Activated T-helper 2 cell treated with anti-CD3 and anti-CD28 coated beads, Interferon-gamma antibody, Interleukin-2, Interleukin-4, amounts not matched to agents 10 μg/mL and 5 μg/mL and 100 μg/mL, durations not matched to agents 14 hours and 24 hours and 36 hours (primary cell): Measurements from ENCODE around the gene ACCS. TPM values are rescaled to one million over a fixed set of nuclear protein-coding genes. Genes with fewer than 3 reads are reported as not detected.

Experiments
- DNase-seq: peaks from one replicate; pipeline ENCODE4 v3.0.0; 2021; ENCODE audit warnings: low spot score
- H3K27ac Mint-ChIP-seq: one replicate; pipeline ENCODE4 v1.8.0; 2021; ENCODE audit warnings: mixed read lengths
- H3K27me3 Mint-ChIP-seq: one replicate; pipeline ENCODE4 v1.8.0; 2021; ENCODE audit warnings: low read depth, mixed read lengths
- H3K36me3 Mint-ChIP-seq: one replicate; pipeline ENCODE4 v1.8.0; 2021; ENCODE audit warnings: low read depth, mixed read lengths
- H3K4me1 Mint-ChIP-seq: one replicate; pipeline ENCODE4 v1.8.0; 2021; ENCODE audit warnings: low read depth, mixed read lengths
- H3K4me3 Mint-ChIP-seq: one replicate; pipeline ENCODE4 v1.8.0; 2021; ENCODE audit warnings: low read depth, mild to moderate bottlenecking, moderate library complexity, mixed read lengths
- H3K9me3 Mint-ChIP-seq: one replicate; pipeline ENCODE4 v1.8.0; 2021; ENCODE audit warnings: mixed read lengths
- intact Hi-C: fragments of 100-400 bp; cut with micrococcal nuclease; formaldehyde crosslinking; loops from one replicate; pipeline ENCODE4 v1.15.1; 2023
- total RNA-seq: library from RNA; stranded (reverse); gene quantifications from 2 replicates; pipeline ENCODE4 v1.2.3, GENCODE V29; 2022

ACCS gene, protein sequence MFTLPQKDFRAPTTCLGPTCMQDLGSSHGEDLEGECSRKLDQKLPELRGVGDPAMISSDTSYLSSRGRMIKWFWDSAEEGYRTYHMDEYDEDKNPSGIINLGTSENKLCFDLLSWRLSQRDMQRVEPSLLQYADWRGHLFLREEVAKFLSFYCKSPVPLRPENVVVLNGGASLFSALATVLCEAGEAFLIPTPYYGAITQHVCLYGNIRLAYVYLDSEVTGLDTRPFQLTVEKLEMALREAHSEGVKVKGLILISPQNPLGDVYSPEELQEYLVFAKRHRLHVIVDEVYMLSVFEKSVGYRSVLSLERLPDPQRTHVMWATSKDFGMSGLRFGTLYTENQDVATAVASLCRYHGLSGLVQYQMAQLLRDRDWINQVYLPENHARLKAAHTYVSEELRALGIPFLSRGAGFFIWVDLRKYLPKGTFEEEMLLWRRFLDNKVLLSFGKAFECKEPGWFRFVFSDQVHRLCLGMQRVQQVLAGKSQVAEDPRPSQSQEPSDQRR
- 22.8 and 25.9 TPM in 2 replicates for total RNA-seq

DNA sequence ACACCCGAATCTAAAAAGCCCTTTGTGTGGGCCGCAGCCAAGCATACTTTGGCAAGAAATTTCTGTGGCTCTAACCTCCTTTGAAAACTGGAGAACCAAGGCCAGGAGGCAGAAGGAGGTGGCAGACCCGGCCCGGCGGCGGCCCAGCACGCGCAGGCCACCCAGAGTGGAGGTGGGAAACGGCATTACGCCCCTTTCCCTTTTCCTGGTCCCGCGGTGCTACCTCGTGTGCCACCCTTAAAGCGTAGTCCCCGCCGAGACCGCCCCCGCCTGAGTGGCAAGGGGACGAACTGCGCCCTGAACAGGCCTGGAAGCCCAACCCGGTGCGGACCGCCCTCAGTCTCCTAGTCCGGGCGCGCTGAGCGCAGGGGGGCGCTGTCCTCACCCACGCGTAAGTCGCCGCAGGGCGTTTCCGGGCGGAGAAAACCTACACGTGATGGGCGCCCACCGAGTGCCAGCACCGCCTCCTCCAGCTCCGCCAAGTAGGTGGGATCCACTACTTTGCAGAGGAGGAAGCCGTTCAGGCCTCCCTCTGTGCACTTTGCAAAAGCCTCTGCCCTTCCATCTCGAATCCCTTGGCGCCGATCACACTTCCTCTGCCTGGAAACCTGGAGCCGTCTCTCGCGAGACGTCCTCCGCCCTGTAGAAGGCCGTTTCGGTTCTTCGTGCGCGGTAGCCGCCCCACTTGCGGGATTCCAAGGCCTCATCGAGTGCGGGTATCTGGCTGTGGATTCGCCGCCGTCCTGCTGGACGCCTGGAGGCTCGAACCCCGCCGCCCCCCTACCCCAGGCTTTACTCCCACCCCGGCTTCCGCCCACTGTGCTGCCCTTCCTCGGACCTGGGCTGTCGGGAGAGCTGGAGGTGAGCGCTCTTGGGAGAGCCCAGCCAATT, at the start of gene ACCS:
ACCS (plus strand) TSS at position 430 of the 891 bp plus-strand sequence. CDS start 1,358 bp downstream, outside the sequence.
- peak; percentile 88 for DNase-seq
- intact Hi-C loops = loop anchor here (2.0 kb wide), 1 partner anchor 29 kb away; the partner anchor contains the start of gene EXT2
- Mint-ChIP-seq H3K4me3 (peak within 1 kb of the TSS; percentile 87), H3K4me1 (peaks cover 36% of the 10 kb centered on the region), H3K27me3 (no peaks in the 10 kb centered on the region), H3K27ac (peak within 1 kb of the TSS; percentile 95), H3K9me3 (no peaks in the 10 kb centered on the region), H3K36me3 (peaks cover 21% of the 10 kb centered on the region)

DNA sequence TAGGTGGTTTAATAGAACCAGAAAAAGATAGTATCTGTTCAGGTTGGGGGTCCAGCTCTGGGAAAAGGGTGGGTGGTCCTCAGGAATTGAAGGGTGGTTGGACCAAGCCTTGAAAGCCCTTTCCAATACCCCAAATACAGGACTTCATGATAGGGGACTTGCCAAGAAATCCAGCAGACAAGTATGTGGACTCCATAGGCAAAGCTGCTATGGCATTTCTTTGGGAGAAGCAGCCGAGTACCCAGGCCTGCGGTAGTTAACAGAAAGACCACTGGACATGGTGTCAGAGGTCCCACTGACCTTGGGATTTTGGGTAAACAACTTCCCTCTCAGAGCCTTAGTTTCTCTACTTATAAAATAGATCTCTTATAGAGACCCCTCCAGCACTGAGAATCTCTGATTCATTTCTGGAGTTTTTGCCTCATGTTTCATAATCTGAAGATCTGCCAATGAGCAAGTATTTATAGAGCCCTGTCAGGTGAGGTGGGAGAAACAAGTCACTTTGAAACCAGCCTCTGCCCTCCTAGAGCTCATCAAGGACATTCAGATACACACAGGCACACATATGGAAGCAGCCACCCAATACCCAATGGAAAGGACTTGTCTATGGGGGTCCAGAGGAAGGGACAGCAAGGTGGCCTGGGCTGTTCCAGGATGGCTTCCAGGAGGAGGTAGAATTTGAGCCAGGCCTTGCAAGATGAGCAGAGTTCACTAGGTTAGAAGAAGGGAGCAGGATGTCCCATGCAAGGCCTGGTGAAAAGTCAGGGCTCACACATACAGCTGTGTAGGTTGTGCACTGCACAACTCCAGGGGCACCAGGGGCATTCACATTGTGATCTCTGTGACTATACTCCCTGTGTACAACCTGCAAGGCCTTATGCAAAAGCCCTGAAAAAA, 49.3 kb upstream of the ACCS start:
- H3K27me3 Mint-ChIP-seq = peaks cover 22% of the 10 kb centered on the region
- intact Hi-C loops = no loop called here
- DNase-seq = no peak
- no peaks in the 10 kb centered on the region for H3K9me3 Mint-ChIP-seq
- H3K36me3 Mint-ChIP-seq = no peaks in the 10 kb centered on the region
- H3K4me1 Mint-ChIP-seq = peaks cover 3% of the 10 kb centered on the region
- no peak overlapping the region for H3K27ac Mint-ChIP-seq
- H3K4me3 Mint-ChIP-seq = no peak overlapping the region

DNA sequence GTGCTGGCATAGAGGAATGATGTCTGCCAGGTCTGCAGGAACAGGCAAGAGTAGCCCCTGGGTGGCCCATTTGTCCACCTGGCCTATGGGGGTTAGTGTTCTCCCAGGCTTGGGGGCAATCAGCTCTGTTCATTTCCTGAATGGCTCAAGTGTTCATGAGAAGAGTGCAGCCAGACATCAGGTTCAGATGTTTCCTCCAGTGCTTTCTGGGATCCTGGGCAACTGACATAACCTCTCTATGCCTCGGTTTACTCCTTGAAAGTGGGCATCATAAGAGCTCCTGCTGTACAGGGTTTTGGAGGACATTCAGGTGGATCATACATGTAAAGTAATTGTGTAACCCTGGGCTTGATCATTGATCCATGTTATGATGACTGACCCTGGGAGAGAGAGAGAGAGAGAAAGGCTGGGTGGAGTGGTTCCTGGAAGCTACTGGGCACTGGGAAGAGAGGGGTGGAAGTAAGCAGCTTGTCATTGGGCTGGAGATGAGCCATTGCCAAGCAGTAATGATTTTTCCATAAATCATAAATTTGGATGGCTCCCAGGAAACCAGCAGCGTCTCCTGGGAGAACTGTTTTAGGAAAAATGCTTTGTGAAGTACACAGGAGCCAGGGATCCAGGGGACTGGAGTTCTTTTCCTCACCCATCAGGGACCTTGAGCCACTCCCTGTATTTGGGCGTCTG, 48.5 kb upstream of the ACCS start:
- H3K4me1 Mint-ChIP-seq = peaks cover 3% of the 10 kb centered on the region
- no peak overlapping the region for H3K4me3 Mint-ChIP-seq
- DNase-seq = no peak
- H3K36me3 Mint-ChIP-seq = no peaks in the 10 kb centered on the region
- intact Hi-C loops = no loop called here
- H3K9me3 Mint-ChIP-seq = no peaks in the 10 kb centered on the region
- peaks cover 24% of the 10 kb centered on the region for H3K27me3 Mint-ChIP-seq
- no peak overlapping the region for H3K27ac Mint-ChIP-seq

DNA sequence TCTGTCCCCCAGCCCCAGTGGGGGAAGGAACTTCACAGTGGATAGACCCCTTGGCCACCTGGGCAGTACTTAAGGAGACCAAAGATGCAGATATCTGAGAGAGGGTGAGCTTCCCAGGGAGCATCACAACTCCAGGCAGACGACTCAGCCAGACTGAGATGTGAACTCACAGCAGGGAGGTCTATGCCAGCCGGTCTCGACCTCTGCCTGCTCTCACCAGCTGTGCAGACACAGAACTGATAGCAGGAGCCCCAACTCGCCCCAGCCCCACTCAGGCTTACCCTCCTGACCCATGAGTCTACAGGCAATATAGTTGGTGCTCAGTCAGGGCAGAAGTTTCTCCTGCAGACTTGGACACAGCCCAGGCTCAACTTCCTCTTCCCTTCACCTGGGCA, 47.9 kb upstream of the ACCS start:
- Mint-ChIP-seq H3K27me3 (peaks cover 24% of the 10 kb centered on the region), H3K4me1 (peaks cover 3% of the 10 kb centered on the region)

DNA sequence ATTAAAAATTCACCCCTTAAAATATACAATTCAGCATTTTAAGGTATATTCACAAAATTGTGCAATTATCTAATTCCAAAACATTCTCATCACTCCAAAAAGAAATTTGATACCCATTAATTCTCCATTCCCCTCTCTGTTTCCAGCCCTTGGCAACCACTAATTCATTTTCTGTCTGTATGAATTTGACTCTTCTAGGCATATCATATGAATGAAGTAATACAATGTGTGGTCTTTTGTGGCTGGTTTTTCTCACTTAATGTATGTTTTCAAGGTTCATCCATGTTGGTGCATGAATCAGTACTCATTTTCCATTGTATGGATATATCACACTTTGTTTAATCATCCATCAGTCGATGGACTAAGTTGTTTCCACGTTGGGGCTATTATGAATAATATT, 47.2 kb upstream of the ACCS start:
- Mint-ChIP-seq H3K27me3 (peaks cover 26% of the 10 kb centered on the region), H3K36me3 (no peaks in the 10 kb centered on the region), H3K9me3 (no peaks in the 10 kb centered on the region), H3K4me3 (no peak overlapping the region), H3K4me1 (peaks cover 3% of the 10 kb centered on the region), H3K27ac (no peak overlapping the region)
- no peak for DNase-seq
- intact Hi-C loops = no loop called here

More for the DNA sequence above, 47.9 kb upstream of the ACCS start:
- no peaks in the 10 kb centered on the region for H3K9me3 Mint-ChIP-seq
- intact Hi-C loops = no loop called here
- no peak overlapping the region for H3K4me3 Mint-ChIP-seq
- H3K36me3 Mint-ChIP-seq = no peaks in the 10 kb centered on the region
- DNase-seq = no peak
- H3K27ac Mint-ChIP-seq = no peak overlapping the region

DNA sequence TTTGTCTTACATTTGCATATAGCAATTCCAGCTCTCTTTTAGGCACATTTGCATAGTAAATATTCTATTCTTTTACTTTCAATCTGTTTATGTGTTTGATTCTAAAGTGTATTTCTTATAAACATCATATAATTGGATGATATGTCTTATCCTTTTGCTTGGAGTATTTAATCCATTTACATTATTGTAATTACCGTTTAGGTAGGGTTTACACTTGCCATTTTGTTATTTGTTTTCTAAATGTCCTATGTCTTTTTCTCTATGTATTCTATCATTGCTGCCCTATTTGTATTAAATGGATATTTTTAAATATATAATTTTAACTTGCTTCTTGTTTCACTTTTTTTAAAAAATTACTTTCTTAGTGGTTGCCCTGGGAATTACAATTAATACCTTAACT, 41.1 kb upstream of the ACCS start:
- H3K27ac Mint-ChIP-seq = no peak overlapping the region
- H3K4me3 Mint-ChIP-seq = no peak overlapping the region
- H3K9me3 Mint-ChIP-seq = peaks cover 5% of the 10 kb centered on the region
- H3K4me1 Mint-ChIP-seq = no peaks in the 10 kb centered on the region
- no peaks in the 10 kb centered on the region for H3K36me3 Mint-ChIP-seq
- H3K27me3 Mint-ChIP-seq = peaks cover 25% of the 10 kb centered on the region
- DNase-seq = no peak
- intact Hi-C loops = no loop called here

DNA sequence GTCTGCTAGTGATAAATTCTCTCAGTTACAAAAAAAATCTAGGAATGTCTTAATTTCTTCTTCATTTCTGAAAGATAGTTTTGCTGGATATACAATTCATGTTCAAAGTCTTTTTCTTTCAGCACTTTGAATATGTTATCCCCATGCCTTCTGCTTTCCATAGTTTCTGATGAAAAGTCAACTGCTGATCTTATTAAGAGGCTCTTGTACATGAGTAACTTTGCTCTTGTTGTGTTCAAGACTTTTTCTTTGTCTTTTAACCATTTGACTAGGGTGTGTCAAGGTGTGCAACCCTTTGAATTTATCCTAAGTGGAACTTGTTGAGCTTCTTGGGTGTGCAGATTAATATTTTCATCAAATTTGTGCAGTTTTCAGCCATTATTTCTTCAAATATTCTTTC, 40.3 kb upstream of the ACCS start:
- no peaks in the 10 kb centered on the region for H3K36me3 Mint-ChIP-seq

DNA sequence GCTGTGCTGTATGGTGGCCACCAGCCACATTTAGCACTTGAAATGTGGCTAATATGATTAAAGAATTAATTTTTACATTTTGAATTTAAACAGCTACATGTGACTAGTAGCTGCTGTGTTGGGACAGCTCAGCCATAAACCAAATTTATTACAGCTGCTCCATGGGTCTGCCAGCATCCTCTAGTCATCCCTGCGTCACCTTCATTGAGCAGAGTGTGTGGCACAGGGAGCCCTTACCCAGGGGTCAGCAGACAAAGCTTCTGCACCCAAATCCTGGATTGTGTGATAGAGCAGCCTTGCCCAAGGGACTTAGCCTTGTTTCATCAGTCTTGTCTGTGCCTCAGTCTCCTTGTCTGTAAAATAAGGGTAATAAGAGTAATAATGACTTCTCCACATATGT, 37.7 kb upstream of the ACCS start:
- H3K27me3 Mint-ChIP-seq = peaks cover 13% of the 10 kb centered on the region
- H3K4me3 Mint-ChIP-seq = no peak overlapping the region
- peaks cover 5% of the 10 kb centered on the region for H3K9me3 Mint-ChIP-seq
- H3K27ac Mint-ChIP-seq = no peak overlapping the region
- no peaks in the 10 kb centered on the region for H3K4me1 Mint-ChIP-seq
- no peaks in the 10 kb centered on the region for H3K36me3 Mint-ChIP-seq
- intact Hi-C loops = no loop called here
- no peak for DNase-seq

More for the DNA sequence above, 40.3 kb upstream of the ACCS start:
- Mint-ChIP-seq H3K4me1 (no peaks in the 10 kb centered on the region), H3K9me3 (peaks cover 5% of the 10 kb centered on the region), H3K27ac (no peak overlapping the region), H3K4me3 (no peak overlapping the region), H3K27me3 (peaks cover 21% of the 10 kb centered on the region)
- intact Hi-C loops = no loop called here
- no peak for DNase-seq

DNA sequence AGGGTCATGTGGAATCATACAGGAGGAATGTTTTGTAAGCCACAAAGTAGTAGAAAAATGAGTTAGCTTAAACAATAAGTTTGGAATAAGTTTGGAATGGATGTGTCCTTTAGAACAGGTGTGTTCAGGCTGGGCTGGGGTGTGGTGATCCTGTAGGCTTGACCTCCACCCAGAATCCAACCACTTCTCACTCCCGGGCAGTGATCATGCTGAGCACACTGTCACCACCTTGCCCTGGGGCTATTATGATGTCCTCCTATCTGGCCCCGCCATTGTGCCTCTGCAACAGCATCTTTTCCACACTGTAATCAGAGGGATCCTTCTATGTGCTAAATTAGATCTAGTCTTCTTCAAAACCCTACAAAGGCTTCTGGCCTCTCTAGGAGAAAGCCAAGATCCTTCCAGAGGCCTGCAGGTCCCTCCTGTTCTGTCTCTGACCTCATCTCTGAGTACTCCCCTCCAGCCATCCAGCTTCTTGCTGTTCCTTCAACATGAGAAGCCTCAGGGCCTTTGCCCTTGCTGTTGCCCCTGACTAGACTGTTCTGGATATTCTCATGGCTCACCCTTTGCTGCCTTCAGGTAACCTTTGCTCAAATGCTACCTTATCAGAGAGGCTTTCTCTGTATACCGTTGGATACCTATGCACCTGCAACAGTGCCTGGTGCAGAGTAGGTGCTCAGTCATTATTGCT, 37.1 kb upstream of the ACCS start:
- H3K36me3 Mint-ChIP-seq = no peaks in the 10 kb centered on the region
- DNase-seq = no peak
- peaks cover 9% of the 10 kb centered on the region for H3K27me3 Mint-ChIP-seq
- intact Hi-C loops = no loop called here
- no peaks in the 10 kb centered on the region for H3K4me1 Mint-ChIP-seq
- H3K27ac Mint-ChIP-seq = no peak overlapping the region
- no peak overlapping the region for H3K4me3 Mint-ChIP-seq
- peaks cover 5% of the 10 kb centered on the region for H3K9me3 Mint-ChIP-seq

DNA sequence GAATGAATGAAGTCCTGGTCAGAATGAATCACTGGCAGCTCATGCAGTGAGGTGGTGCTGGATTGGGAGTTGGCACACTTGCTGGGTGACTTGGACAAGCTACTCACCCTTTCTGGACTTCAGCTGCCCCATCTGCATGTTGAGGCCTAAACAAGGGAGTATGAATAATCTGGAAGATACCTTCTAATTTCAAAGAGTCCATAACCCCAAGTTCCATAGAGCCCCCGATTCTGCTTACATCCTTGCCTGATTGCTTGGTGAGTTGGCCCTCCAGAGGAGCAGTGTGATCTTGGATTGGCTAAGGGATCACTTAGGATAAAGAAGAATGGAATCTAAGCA, 36.6 kb upstream of the ACCS start:
- H3K27ac Mint-ChIP-seq = no peak overlapping the region
- intact Hi-C loops = no loop called here
- peaks cover 7% of the 10 kb centered on the region for H3K27me3 Mint-ChIP-seq
- H3K4me3 Mint-ChIP-seq = no peak overlapping the region
- H3K36me3 Mint-ChIP-seq = no peaks in the 10 kb centered on the region
- peaks cover 5% of the 10 kb centered on the region for H3K9me3 Mint-ChIP-seq
- no peaks in the 10 kb centered on the region for H3K4me1 Mint-ChIP-seq
- no peak for DNase-seq

DNA sequence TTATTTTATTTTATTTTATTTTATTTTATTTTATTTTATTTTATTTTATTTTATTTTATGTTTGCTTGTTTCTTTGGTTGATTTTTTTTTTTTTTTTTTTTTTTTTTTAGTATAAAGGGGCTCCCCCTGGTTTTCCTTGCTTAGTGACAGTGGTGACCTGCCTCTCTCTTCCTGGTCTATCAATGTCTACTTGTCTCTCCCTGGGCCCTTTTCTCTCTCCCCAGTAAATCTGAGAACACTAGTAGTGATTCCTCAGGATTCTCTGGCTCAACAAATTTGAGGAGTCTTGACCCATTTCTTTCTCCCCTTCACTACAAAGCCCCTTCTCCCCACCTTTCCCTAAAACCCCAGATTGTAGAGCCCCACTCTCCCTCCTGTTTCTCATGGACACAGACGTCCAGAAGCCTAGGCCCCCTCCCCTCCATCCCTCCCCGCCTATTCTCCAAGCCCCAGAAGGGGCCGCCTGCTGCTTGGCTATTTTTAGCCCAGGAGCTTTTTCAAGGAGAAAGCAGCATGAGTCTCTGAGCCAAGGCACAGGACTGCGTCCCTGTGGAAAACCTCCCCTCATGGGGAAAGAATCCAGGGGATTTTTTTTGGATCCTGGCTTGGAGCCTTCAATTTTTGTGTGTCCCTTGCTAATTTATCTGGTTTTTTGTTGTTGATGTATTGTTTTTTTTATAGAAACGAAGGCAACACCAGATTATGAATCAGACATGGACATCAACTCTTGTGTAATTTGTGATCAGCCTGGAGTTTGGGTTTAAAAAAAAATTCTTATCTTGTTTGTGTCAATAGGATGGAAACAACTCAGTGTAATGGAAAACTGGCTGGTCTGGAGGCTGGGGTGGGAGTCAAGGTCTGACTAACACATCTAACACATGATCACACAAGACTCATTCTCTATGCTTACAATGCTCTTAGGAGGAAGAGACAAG, 35.8 kb upstream of the ACCS start:
- Mint-ChIP-seq H3K4me1 (no peaks in the 10 kb centered on the region), H3K27me3 (peaks cover 5% of the 10 kb centered on the region), H3K4me3 (no peak overlapping the region), H3K9me3 (peaks cover 5% of the 10 kb centered on the region), H3K36me3 (no peaks in the 10 kb centered on the region), H3K27ac (no peak overlapping the region)
- DNase-seq = no peak
- intact Hi-C loops = no loop called here
